CD4-positive, CD25-positive, alpha-beta regulatory T cell (primary cell): ENCODE results near the gene B4GALT2. TPM values are rescaled to one million over a fixed set of nuclear protein-coding genes. Genes with fewer than 3 reads are reported as not detected.

Source experiments
- ATAC-seq, 2 donors: fragments of 150-1000 bp; cut with Tn5 transposase; one replicate each; pipeline ENCODE4 v1.10.0; 2021; ENCODE audit warnings: low read depth in 2 of 2, moderate number of reproducible peaks in 2 of 2, moderate library complexity in 1 of 2
- DNase-seq, 3 donors: peaks; one replicate each; pipeline versions ENCODE4 v3.0.0 to v3.0.0-alpha.2; 2012 to 2022; ENCODE audit warnings: mixed read lengths in 1 of 3
- H3K27ac ChIP-seq: one replicate; pipeline ENCODE4 v1.7.0; 2013; ENCODE audit warnings: mild to moderate bottlenecking, low read length; ENCODE audit not compliant: insufficient read depth, poor library complexity, severe bottlenecking
- H3K27me3 ChIP-seq: one replicate; pipeline ENCODE4 v1.7.0; 2013; ENCODE audit warnings: low read length; ENCODE audit not compliant: control insufficient read depth, insufficient read depth
- H3K36me3 ChIP-seq: one replicate; pipeline ENCODE4 v1.7.0; 2013; ENCODE audit warnings: mild to moderate bottlenecking, low read length, moderate library complexity; ENCODE audit not compliant: control insufficient read depth, insufficient read depth
- H3K4me1 ChIP-seq: 2 replicates; pipeline ENCODE4 v1.7.0; 2013; ENCODE audit warnings: mild to moderate bottlenecking, low read length; ENCODE audit not compliant: insufficient read depth, control insufficient read depth, poor library complexity, severe bottlenecking
- H3K4me3 ChIP-seq: one replicate; pipeline ENCODE4 v1.7.0; 2013; ENCODE audit warnings: low read depth, mild to moderate bottlenecking, low read length, moderate library complexity
- H3K9me3 ChIP-seq, 2 experiments: 1 replicate in 1 of 2; 2 replicates in 1 of 2; pipeline ENCODE4 v1.7.0; 2013; ENCODE audit warnings: low read length in 2 of 2, mild to moderate bottlenecking in 1 of 2, moderate library complexity in 1 of 2; ENCODE audit not compliant: control insufficient read depth in 2 of 2
- H3K27ac Mint-ChIP-seq, 3 donors: one replicate each; pipeline ENCODE4 v1.8.0; 2020 to 2022; ENCODE audit warnings: mild to moderate bottlenecking in 3 of 3, mixed read lengths in 3 of 3, moderate library complexity in 2 of 3
- H3K27me3 Mint-ChIP-seq: one replicate; pipeline ENCODE4 v1.8.0; 2022; ENCODE audit warnings: mild to moderate bottlenecking, mixed read lengths
- H3K36me3 Mint-ChIP-seq: one replicate; pipeline ENCODE4 v1.8.0; 2020; ENCODE audit warnings: mixed read lengths
- H3K4me1 Mint-ChIP-seq, 4 donors: one replicate each; pipeline ENCODE4 v1.8.0; 2020 to 2022; ENCODE audit warnings: mixed read lengths in 4 of 4, mild to moderate bottlenecking in 1 of 4
- H3K4me3 Mint-ChIP-seq, 4 donors: one replicate each; pipeline ENCODE4 v1.8.0; 2020 to 2022; ENCODE audit warnings: mild to moderate bottlenecking in 4 of 4, mixed read lengths in 4 of 4, moderate library complexity in 3 of 4
- H3K9me3 Mint-ChIP-seq, 7 donors: one replicate each; pipeline ENCODE4 v1.8.0; 2020 to 2022; ENCODE audit warnings: mixed read lengths in 7 of 7, mild to moderate bottlenecking in 3 of 7, moderate library complexity in 2 of 7
- polyA plus RNA-seq, 4 donors: library from polyadenylated mRNA; unstranded; fragments of 300-500 nt; fragmentation: Illumina TruSeq; gene quantifications; one replicate each; pipeline ENCODE4 v1.2.3, GENCODE V29; 2021
- total RNA-seq: library from RNA; stranded (reverse); gene quantifications from one replicate; pipeline ENCODE4 v1.2.3, GENCODE V29; 2022

Gene B4GALT2
- total and polyA plus RNA-seq, 5 donors from 2014 or later: 0.20 to 0.86 (median 0.32) TPM

- peaks cover 0 to 28% (median 12%) of the 10 kb centered on the region in 4 donors for H3K4me1 Mint-ChIP-seq
- Histone ChIP-seq H3K9me3 (no peaks in the 10 kb centered on the region), H3K4me1 (peaks cover 22% of the 10 kb centered on the region), H3K27me3 (peaks cover 10% of the 10 kb centered on the region), H3K4me3 (no peak overlapping the region), H3K36me3 (no peaks in the 10 kb centered on the region), H3K27ac (no peak overlapping the region)
- ATAC-seq: peak in 1 of 2 donors; percentile 35
- H3K27ac Mint-ChIP-seq: no peak overlapping the region
- peaks cover 4% of the 10 kb centered on the region for H3K36me3 Mint-ChIP-seq
- DNase-seq: peak; percentile 29 to 46 (median 32)
- no peaks in the 10 kb centered on the region for H3K9me3 Mint-ChIP-seq
- peaks cover 34% of the 10 kb centered on the region for H3K27me3 Mint-ChIP-seq
- H3K4me3 Mint-ChIP-seq: peak overlapping the region in 3 of 4 donors; percentile 50 to 66 (median 64)
These were observed 44.7 kb upstream of the B4GALT2 start for GRCh38 chr1:43934101-43934985.

- Mint-ChIP-seq H3K4me3 (peak overlapping the region in 1 of 4 donors; percentile 64), H3K4me1 (peaks cover 0 to 30% (median 15%) of the 10 kb centered on the region in 4 donors), H3K27ac (peak overlapping the region in 1 of 3 donors; percentile 20), H3K9me3 (no peaks in the 10 kb centered on the region), H3K27me3 (peaks cover 34% of the 10 kb centered on the region), H3K36me3 (peaks cover 9% of the 10 kb centered on the region)
- DNase-seq (no peak), ATAC-seq (no peak)
- H3K27ac ChIP-seq: no peak overlapping the region
- no peaks in the 10 kb centered on the region for H3K36me3 ChIP-seq
- no peaks in the 10 kb centered on the region for H3K9me3 ChIP-seq
- H3K4me3 ChIP-seq: no peak overlapping the region
- peaks cover 22% of the 10 kb centered on the region for H3K4me1 ChIP-seq
- peaks cover 10% of the 10 kb centered on the region for H3K27me3 ChIP-seq
These were observed 44.1 kb upstream of the B4GALT2 start for GRCh38 chr1:43934986-43935324.

GRCh38 chr1:43935711-43936427 lies 43.1 kb upstream of the B4GALT2 start:
- Histone ChIP-seq H3K27ac (no peak overlapping the region), H3K9me3 (no peaks in the 10 kb centered on the region), H3K36me3 (no peaks in the 10 kb centered on the region), H3K4me3 (no peak overlapping the region), H3K4me1 (peaks cover 22% of the 10 kb centered on the region), H3K27me3 (peaks cover 10% of the 10 kb centered on the region)
- DNase-seq: no peak
- no peaks in the 10 kb centered on the region for H3K9me3 Mint-ChIP-seq
- peaks cover 13% of the 10 kb centered on the region for H3K36me3 Mint-ChIP-seq
- H3K27ac Mint-ChIP-seq: no peak overlapping the region
- H3K27me3 Mint-ChIP-seq: peaks cover 34% of the 10 kb centered on the region
- H3K4me1 Mint-ChIP-seq: peaks cover 0 to 30% (median 15%) of the 10 kb centered on the region in 4 donors
- H3K4me3 Mint-ChIP-seq: peak overlapping the region in 1 of 4 donors; percentile 62
- ATAC-seq: no peak

GRCh38 chr1:43936431-43937151 lies 42.4 kb upstream of the B4GALT2 start:
- Mint-ChIP-seq H3K36me3 (peaks cover 13% of the 10 kb centered on the region), H3K27me3 (peaks cover 34% of the 10 kb centered on the region), H3K4me1 (peaks cover 0 to 30% (median 15%) of the 10 kb centered on the region in 4 donors), H3K27ac (no peak overlapping the region), H3K9me3 (no peaks in the 10 kb centered on the region), H3K4me3 (peak overlapping the region in 3 of 4 donors; percentile 35 to 53 (median 46))
- peak in 1 of 3 donors; percentile 43 for DNase-seq
- H3K4me1 ChIP-seq: peaks cover 22% of the 10 kb centered on the region
- H3K36me3 ChIP-seq: no peaks in the 10 kb centered on the region
- no peak overlapping the region for H3K27ac ChIP-seq
- no peak overlapping the region for H3K4me3 ChIP-seq
- peaks cover 10% of the 10 kb centered on the region for H3K27me3 ChIP-seq
- ATAC-seq: peak; percentile 41
- no peaks in the 10 kb centered on the region for H3K9me3 ChIP-seq

- no peak for ATAC-seq
- no peak overlapping the region for H3K27ac Mint-ChIP-seq
- H3K4me3 Mint-ChIP-seq: peak overlapping the region in 2 of 4 donors; percentile 35 to 46
These were observed 41.7 kb upstream of the B4GALT2 start for GRCh38 chr1:43937179-43937865.

GRCh38 chr1:43938383-43938782 lies 40.6 kb upstream of the B4GALT2 start:
- no peaks in the 10 kb centered on the region for H3K9me3 Mint-ChIP-seq
- no peak overlapping the region for H3K27ac ChIP-seq
- peaks cover 10% of the 10 kb centered on the region for H3K27me3 ChIP-seq
- H3K36me3 Mint-ChIP-seq: peaks cover 13% of the 10 kb centered on the region
- H3K9me3 ChIP-seq: no peaks in the 10 kb centered on the region
- peaks cover 24% of the 10 kb centered on the region for H3K27me3 Mint-ChIP-seq
- H3K4me1 Mint-ChIP-seq: peaks cover 0 to 33% (median 13%) of the 10 kb centered on the region in 4 donors
- H3K27ac Mint-ChIP-seq: no peak overlapping the region
- DNase-seq (no peak), ATAC-seq (no peak)
- no peak overlapping the region for H3K4me3 ChIP-seq
- H3K4me3 Mint-ChIP-seq: peak overlapping the region in 1 of 4 donors; percentile 29
- H3K36me3 ChIP-seq: no peaks in the 10 kb centered on the region
- H3K4me1 ChIP-seq: peaks cover 19% of the 10 kb centered on the region

More at GRCh38 chr1:43937179-43937865, 41.7 kb upstream of the B4GALT2 start:
- Mint-ChIP-seq H3K9me3 (no peaks in the 10 kb centered on the region), H3K27me3 (peaks cover 33% of the 10 kb centered on the region), H3K4me1 (peaks cover 0 to 34% (median 15%) of the 10 kb centered on the region in 4 donors), H3K36me3 (peaks cover 13% of the 10 kb centered on the region)
- Histone ChIP-seq H3K36me3 (no peaks in the 10 kb centered on the region), H3K4me3 (no peak overlapping the region), H3K4me1 (peaks cover 22% of the 10 kb centered on the region), H3K27me3 (peaks cover 10% of the 10 kb centered on the region), H3K27ac (no peak overlapping the region), H3K9me3 (no peaks in the 10 kb centered on the region)
- no peak for DNase-seq
